Measurements from ENCODE around the gene RAB11FIP4. TPM values are rescaled to one million over a fixed set of nuclear protein-coding genes. Genes with fewer than 3 reads are reported as not detected.

RAB11FIP4 gene
- total RNA-seq, 1 donor from 2014 or later: 7.6 TPM

DNA sequence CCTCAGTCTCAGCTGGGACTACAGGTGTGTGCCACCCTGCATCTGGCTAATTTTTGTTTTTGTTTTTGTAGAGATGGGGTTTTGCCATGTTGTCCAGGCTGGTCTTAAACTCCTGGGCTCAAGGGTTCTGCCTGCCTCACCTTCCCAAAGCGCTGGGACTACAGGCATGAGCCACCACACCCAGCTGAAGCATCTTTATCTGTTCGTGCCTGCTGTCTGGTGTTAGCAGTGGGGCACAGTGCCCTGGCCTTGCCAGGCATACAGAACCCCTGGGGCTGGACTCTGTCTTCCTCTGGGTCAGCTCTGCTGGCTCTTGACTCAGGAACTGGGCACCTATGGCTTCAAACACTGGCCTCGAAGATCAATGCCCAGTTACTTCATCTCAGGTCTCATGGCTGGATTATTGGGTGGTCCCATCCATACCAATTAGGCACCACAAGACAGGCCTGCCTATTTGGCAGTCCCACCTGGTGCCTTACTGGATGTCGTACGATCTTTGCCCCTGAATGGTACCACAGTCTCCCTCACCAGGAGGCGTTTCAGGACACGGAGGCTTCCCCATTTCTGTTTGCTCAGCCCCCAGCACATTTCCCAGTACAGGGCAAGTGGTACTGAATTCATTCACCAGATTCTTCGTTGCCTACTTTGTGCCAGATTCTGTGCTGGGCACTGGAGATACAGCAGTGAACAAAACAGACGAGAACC is 99.3 kb downstream of the RAB11FIP4 start:
- ATAC-seq: no peak
- intact Hi-C loops (cut with DNase I): no loop called here
- no peak for DNase-seq (ENCODE audit: low spot score)

DNA sequence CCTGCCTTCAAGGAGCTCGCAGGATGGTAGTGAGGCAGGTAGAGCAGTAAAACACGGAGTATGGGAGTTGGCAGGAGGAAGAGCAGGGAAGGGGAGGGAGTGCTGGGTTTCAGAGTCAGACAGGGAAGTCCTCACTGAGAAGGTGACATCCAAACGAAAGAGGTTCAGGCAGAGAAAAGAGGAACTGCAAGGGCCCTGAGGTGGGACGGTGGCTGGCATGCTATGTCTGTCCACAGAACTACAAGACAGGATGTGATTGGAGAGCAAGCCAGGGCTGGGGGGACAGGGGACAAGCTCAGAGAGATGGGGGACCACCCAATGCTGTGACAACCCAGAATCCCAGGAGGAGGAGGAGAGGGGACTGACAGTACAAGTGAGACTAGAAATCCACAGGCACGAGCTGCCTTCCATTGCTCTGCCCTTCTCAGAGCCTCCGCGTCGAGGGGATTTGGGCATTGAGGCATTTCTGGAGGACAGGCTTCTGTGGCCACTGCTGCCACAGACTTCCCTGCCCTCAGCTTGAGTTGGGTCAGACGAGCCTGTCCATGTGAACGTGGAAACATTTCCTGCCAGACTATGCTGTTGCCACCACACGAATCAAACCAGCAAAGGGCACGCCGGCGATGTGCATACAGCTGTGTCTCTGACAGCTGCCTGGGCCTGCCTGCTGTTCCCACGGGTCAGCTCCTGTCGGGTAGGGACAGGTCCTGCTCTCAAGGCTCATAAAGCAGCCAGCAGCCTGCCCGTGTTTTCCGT is 100.1 kb downstream of the RAB11FIP4 start:
- DNase-seq (ENCODE audit: low spot score): no peak

DNA sequence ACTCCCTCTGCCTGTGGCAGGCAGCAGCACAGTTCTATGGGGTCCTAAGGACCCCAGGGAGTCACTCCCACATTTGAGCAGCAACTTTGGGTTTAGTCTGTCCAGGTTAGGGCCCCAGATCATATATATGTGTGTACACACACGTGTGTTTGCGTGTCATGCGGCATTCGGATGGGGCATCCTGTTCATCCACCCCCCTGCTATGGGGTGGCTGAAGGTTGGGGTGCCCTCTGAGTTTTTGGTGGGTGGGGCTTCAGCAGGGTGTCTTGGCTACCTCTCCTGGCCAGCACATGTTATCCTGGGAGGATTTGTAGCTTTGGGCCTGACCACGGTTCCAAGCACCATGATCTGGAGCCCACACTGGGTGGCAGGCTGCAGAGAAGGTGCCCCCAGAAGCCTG is 100.7 kb downstream of the RAB11FIP4 start:
- intact Hi-C loops (cut with DNase I): no loop called here

More for the DNA sequence above, 100.1 kb downstream of the RAB11FIP4 start:
- no peak for ATAC-seq
- intact Hi-C loops (cut with DNase I): no loop called here

DNA sequence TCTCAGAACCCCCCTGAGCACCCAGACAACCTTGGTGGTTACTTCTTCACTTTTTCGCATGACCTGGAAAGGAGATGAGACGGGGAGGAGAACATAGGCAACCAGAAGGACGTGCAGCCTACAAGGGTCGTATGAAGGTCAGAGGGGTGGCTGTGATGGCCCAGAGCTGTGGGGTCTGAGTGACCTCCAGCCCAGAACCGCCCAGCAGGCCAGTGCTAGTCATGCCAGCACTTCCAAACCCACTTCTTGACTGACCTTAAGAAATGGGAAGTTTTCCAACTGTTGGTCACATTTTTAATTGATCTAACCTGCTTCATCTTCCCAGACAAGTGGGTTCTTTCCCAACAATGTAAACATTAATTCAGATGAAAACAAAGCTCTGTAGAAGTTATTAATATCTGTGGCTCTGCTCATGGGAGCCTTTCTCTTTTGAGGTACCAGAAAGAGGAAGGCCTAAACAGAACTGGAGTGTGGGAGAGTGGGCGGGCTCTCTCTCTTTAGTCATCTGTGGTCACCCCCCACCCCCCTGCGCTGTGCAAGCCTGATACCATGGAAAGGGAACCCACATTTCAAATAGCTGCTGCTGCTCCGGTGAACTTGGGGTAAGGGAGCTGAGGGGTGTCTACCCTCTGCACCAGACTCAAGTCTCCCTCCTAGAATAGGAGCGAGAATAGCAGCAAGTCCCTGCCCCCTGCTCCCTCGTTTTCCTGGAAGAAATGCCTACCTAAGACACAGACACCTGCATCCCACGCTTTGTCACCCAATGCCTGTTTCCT is 101.6 kb downstream of the RAB11FIP4 start:
- peak; percentile 48 for ATAC-seq
- DNase-seq (ENCODE audit: low spot score): no peak
- intact Hi-C loops (cut with DNase I): no loop called here

More for the DNA sequence above, 100.7 kb downstream of the RAB11FIP4 start:
- no peak for DNase-seq (ENCODE audit: low spot score)
- no peak for ATAC-seq

DNA sequence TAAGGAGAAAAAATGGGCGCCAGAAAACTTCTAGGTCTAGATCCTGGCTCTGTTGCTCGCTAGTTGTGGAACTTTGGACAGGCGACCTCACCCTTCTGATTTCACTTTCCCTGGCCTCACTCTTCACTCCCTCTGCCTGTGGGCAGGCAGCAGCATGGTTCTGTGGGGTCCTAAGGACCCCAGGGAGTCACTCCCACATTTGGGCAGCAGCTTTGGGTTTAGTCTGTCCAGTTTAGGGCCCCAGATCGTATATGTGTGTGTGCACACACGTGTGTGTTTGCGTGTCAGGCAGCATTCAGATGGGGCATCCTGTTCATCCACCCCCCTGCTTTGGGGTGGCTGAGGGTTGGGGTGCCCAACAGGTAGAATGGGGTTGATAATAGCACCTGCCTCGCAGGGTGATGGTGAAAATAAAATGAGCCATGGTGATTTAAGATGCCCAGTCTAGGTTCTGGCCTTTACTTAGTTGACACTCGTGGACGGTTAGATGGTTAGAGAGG is 102.2 kb downstream of the RAB11FIP4 start:
- ATAC-seq: no peak
- DNase-seq (ENCODE audit: low spot score): no peak
- intact Hi-C loops (cut with DNase I): no loop called here

DNA sequence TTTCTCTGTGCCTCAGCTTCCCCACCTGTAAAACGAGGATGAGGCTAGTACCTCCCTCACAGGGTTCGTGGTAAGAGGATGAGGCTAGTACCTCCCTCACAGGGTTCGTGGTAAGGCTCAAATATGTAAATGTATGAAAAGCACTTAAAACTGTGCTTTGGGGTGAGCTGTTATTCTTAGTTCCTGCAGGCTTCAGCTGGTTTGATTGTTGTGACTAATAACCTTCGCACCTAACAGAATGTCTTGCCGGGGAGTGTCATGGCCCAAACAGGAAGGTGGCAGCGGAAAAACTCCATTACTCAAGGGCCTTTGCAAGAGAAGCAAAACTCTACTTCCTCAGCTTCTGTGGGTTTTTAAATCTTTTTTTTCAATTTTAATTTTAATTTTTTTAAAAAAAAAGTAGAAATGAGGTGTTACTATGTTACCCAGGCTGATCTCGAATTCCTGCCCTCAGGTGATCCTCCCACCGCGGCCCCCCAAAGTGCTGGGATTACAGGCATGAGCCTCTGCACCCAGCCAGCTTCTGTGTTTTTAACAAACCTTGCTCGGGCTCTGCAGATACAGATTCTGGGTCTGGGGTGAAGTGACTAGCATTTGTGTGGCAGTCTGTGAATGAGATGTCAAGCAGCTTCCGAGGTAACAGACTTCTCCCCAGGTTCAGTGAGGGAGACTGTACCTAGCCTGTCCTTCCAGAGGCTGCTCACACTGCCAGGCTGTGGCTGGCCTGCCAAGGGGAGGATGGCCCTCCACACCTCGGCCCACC is 103.0 kb downstream of the RAB11FIP4 start:
- ATAC-seq (peak; percentile 14), DNase-seq (ENCODE audit: low spot score) (no peak)
- intact Hi-C loops (cut with DNase I): no loop called here

DNA sequence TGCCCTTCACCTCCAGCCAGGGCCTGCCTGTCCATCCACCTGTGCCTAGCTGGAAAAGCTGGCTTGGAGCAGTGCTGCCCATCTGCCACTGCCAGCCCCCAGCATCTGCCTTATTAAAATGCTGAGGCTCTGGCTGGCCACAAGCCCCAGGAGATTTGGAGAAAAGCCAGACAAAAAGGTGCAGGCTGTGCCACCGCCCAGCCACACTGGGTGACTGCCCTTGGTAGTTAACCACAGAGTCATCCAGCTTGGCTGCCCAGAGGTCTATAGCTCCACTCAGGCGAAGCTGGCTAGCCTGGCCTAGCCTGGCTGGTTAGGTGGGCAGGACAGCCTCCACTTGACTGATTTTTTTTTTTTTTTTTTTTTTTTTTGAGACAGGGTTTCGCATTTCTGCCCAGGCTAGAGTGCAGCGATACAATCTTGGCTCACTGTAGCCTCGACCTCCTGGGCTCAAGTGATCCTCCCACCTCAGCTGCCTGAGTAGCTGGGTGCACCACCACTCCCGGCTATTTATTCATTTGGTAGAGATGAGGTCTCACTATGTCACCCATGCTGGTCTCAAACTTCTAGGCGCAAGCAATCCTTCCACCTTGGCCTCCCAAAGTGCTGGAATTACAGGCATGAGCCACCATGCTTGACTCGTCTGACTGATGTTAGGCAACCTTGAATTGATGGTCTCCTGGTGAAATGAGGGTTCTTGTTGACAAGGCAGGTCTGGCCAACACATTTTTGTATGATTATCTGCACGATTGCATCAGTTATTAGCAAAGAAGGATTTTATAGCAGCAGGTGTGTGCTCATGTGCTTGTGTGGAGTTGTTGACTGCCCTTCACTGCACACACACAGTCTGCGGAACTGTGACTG is 103.8 kb downstream of the RAB11FIP4 start:
- DNase-seq (ENCODE audit: low spot score) (no peak), ATAC-seq (no peak)
- intact Hi-C loops (cut with DNase I): no loop called here

DNA sequence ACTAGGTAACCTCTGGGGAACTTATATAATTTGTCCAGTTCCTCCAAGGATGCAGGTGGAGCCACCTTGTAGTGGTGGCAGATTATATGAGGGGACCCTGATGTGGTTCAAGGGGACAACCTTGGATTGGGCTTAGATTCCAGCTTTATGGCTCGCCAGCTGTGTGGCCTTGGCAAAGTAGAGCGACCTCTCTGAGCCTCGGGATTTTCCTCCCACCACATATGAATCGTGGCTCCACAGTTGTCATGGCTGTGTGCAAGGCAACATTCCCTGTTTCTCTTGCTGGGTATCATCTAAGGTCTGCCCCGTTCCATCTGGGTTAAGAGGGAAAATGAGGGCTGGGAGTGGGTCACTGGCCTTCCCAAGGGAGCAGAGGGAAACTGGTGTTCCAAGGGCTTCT is 104.6 kb downstream of the RAB11FIP4 start:
- ATAC-seq: no peak
- intact Hi-C loops (cut with DNase I): no loop called here
- DNase-seq (ENCODE audit: low spot score): no peak

DNA sequence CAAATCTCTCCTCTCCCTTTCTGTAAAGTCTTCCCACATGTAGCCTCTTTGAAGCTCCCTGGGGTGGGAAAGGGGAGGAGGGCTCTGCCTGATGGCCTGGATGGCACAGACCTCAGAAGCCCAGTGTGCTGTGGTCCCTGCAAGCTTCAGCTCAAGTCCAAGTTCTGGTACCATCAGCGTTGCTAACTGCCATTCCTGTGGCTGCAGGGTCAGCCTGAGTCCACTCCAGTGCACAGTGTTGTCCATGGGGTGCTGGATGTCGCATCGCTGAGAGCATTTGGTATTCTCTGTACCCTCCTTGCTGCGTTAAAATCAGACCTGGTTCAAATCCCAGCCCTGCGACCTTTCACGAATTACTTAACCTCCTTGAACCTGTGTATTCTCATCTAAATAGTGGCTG is 105.1 kb downstream of the RAB11FIP4 start:
- DNase-seq (ENCODE audit: low spot score): no peak
- no peak for ATAC-seq
- intact Hi-C loops (cut with DNase I): no loop called here

DNA sequence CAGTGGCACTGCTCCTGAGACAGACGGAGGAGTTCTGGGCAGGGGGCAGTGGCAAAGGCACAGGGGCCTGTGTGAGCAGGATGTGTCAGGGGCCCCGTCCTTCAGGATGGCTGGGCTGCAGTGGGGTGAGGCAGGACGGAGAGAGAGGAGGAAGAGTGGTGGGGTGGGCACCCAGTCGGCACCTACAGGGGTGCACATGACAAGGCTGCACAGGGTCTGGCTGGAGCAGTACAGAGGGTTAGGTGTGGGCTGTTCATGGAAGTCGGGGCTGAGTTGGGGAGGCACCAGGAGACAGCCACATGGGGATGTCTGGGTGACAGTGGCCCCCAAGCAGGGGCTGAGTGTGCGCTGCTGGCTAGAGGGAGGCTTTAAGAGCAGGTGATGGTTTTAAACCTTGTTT is 106.0 kb downstream of the RAB11FIP4 start:
- DNase-seq (ENCODE audit: low spot score) (no peak), ATAC-seq (no peak)
- intact Hi-C loops (cut with DNase I): no loop called here

DNA sequence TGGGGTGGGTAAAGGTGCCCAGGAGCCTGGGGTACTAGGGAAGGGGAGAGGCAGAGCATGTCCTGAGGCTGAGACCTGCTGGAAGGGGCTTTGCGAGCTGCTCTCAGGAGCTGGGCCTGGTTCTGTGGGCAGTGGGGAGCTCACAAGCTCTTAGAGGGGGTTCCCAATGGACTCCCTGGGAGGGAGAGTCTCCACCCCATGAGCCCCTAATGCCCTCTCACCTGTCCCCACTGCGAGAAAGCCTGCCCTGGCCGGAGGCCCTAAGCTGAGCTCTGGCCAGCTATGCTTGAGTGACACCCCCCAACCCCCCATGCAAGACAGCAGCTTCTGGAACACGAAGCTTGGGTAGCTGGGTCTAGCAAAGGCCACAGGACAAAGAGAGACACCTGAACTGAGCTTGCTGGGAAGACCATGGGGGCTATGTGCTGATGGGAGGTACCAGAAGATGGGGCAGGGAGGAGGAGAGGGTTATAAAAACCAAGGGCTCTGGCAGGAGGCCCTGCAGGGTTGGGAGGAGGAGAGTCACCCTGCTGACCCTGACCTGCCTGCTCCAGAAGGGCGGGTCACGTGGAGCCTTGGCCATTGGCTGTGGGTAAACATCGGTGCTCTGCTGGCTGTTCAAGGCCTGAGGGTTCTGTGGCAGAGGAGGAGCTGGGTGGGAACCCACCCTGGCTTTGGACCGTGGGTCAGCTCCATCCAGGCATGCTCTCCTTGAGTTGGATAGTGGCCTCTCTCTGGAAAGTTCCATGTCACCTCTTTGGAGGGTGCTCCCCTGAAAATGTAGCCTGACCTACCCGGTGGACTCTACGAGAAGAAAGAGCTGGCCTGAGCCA is 106.7 kb downstream of the RAB11FIP4 start:
- DNase-seq (ENCODE audit: low spot score) (no peak), ATAC-seq (no peak)
- intact Hi-C loops (cut with DNase I): no loop called here

DNA sequence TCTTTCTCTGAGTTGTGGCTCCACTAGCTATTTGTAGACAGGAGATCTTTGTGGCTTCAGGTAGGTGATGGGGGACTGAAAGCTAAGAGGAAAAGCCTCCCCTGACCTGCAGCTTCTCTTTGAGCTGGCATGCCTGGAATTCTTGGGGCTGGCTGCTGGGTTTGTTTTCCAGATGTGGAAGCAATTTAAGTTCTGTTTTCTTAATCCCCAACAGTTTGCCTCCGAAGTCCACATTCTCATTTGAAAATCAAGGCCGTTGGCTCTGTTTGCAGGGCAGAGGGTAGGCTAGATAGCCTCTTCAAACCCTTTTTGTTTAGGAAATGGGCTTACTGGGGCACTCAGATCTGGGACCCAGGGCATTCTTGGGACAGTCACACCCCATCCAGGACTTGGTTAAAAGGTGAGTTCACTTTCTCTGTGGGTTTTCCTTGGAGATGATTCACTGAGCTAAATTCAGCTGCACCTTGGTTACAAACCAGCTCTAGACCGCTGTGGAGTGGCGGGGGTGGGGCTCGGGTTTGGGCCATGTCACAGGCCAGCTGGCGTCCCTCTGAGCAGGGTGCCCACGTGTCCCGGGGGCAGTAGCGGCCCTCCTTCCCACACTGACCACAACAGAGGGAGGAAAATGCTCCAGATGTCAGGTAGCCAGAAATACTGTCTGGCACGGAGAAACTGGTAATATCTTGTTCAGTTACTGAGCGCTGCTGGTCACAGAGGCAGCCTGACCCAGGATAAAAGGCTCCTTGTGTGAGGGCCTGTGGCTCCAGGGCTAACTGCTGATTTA is 108.5 kb downstream of the RAB11FIP4 start:
- ATAC-seq (peak; percentile 82), DNase-seq (ENCODE audit: low spot score) (no peak)
- intact Hi-C loops (cut with DNase I): no loop called here

DNA sequence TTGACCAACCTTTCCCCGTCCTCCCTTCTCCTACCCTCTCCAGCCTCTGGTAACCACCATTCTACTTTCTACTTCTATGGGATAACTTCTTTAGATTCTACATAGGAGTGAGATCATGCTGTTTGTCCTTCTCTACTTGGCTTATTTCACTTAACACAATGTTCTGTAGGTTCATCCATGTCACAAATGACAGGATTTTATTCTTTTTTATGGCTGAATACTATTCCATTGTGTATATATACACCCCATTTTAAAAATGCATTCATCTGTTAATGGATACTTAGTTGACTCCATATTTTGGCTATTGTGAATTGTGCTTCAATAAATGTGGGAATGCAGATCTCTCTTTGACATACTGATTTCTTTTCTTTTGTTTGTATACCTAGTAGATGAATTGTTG is 115.0 kb downstream of the RAB11FIP4 start:
- intact Hi-C loops (cut with DNase I): no loop called here
- no peak for ATAC-seq
- no peak for DNase-seq (ENCODE audit: low spot score)

DNA sequence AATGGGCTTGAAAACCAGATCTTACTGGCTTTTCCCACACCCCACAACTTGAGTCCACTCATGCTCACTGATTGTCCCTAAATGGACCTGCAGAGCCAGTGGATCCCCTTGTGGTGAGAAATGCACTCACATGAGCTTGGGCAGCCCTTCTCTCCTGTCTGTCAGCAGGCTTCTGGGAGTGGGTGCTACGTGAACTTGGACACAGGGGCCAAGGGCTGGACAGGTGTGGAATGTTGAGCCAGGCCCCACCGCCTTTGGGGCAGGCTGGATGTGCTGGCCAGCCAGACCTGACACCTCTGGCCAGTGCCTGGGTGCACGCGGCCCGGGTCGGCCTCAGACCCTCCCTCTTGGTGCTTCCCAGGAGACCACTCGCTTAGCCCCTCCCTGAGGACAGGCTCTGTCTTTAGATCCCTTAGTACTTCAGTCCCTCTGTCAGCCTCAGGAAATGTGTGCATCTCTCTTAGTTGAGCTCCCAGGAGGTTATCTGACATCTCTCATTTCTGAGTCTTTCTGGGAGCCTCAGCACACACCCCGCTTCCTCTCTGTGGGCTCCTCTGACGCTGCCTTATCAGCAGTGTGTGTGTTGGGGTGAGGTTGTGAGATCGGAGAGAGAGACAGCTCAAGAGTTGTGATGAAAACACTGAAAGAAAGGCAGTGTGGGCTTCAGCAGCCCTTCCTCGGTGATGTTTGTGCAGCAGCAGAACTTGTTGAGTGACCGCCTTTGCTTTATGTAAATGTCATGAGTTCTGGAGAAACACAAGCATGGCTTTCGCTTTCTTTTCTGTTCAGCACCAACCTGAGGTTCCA is 117.0 kb downstream of the RAB11FIP4 start:
- DNase-seq (ENCODE audit: low spot score): no peak
- intact Hi-C loops (cut with DNase I): no loop called here
- peak; percentile 57 for ATAC-seq

DNA sequence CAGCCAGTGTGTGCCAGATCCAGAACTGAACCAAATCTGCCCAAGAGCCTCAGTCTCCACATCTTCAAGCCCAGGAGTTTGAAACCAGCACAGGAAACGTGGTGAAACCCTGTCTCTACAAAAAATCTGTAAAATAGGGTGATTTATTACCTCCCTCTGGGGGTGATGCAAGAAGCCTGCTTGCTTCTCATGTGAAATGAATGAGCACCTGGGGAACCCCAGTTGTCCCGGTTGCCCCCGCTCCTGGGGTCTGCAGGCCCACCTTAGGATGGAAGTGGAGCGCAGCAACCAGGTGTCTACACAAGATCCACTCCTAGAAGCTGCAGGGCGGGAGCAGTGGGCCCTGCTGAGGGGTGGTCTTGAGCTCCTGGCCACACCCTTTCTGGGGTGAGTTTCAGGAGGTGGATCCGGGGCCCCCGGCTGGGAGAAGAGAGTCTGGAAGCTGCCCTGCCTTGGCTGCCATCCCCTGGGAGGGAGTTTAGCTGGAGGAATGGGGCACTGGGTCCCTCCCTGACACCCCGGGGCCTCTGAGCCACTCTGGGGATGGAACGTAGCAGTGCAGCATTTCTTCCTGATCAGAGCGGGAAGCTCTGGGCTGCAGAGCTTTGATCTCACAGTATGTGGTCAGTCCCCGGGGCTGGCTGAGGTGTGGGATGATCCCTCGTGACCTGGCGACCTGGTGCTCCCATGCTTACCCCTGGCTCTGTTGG is 117.8 kb downstream of the RAB11FIP4 start:
- intact Hi-C loops (cut with DNase I): no loop called here
- ATAC-seq (no peak), DNase-seq (ENCODE audit: low spot score) (no peak)

All from sciatic nerve (tissue), 2 donors.